IMR-90 (cell line): ENCODE measurements around the gene HOXB9. TPM values are rescaled to one million over a fixed set of nuclear protein-coding genes. Genes with fewer than 3 reads are reported as not detected.

Experiments
- ELK1 ChIP-seq: fragments of 150-350 bp; IDR thresholded peaks from 2 replicates; pipeline ENCODE4 v1.6.1; 2016; ENCODE audit warnings: low read depth, mild to moderate bottlenecking, low read length, moderate library complexity, borderline replicate concordance
- MAFK ChIP-seq: IDR thresholded peaks from 2 replicates; pipeline ENCODE4 v1.6.1; 2012; ENCODE audit warnings: low read depth, low read length, improper control_type of control experiment
- MXI1 ChIP-seq: IDR thresholded peaks from 2 replicates; pipeline ENCODE4 v1.6.1; 2012; ENCODE audit warnings: low read depth, mild to moderate bottlenecking, low read length, moderate library complexity, borderline replicate concordance
- NFE2L2 ChIP-seq: fragments of 150-350 bp; IDR thresholded peaks from 2 replicates; pipeline ENCODE4 v1.6.1; 2016; ENCODE audit warnings: low read depth, mild to moderate bottlenecking, low read length
- RAD21 ChIP-seq: IDR thresholded peaks from 2 replicates; pipeline ENCODE4 v1.6.1; 2012; ENCODE audit warnings: low read length, improper control_type of control experiment
- polyA plus RNA-seq, 3 experiments: library from polyadenylated mRNA; depleted of rRNA; stranded (reverse); fragments of >200 nt; gene quantifications; 2 replicates each; pipeline ENCODE4 v1.2.3, GENCODE V29; 2012; ENCODE audit warnings: low replicate concordance in 1 of 3
- total RNA-seq: library from RNA; depleted of rRNA; stranded (reverse); fragments of >200 nt; gene quantifications from 2 replicates; pipeline ENCODE4 v1.2.3, GENCODE V29; 2012

The HOXB9 gene
- total and polyA plus RNA-seq, 2 of the 4 experiments (the other 2 are of a cell fraction), result 0.05 TPM; not detected in 1

GRCh38 chr17:48630925-48631692 lies 5.0 kb upstream of the HOXB9 start (continued):
- TF ChIP-seq MAFK (no peak), MXI1 (no peak), RAD21 (no peak), ELK1 (no peak), NFE2L2 (no peak)
